Activated T-cell treated with anti-CD3 and anti-CD28 coated beads, Interleukin-2, amount 50 U/mL, for 4 hours (primary cell): ENCODE measurements around the gene NPTXR. TPM values are rescaled to one million over a fixed set of nuclear protein-coding genes. Genes with fewer than 3 reads are reported as not detected.
"Not testable (repeated sequence)": the region's sequence is repeated elsewhere in the genome, so short reads cannot be mapped to it uniquely, and the experiment has no call there.

ENCODE experiments used
- ATAC-seq, 2 donors: fragments of 200-7000 bp; cut with Tn5 transposase; one replicate each; pipeline ENCODE4 v1.10.0; 2021
- DNase-seq: peaks from one replicate; pipeline ENCODE4 v3.0.0-alpha.2; 2020
- H3K27me3 Mint-ChIP-seq: one replicate; pipeline ENCODE4 v1.8.0; 2021; ENCODE audit warnings: low read depth, mixed read lengths
- H3K36me3 Mint-ChIP-seq: one replicate; pipeline ENCODE4 v1.8.0; 2022; ENCODE audit warnings: mixed read lengths; ENCODE audit not compliant: insufficient read depth
- H3K4me1 Mint-ChIP-seq: one replicate; pipeline ENCODE4 v1.8.0; 2021; ENCODE audit warnings: low read depth, mixed read lengths
- H3K4me3 Mint-ChIP-seq: one replicate; pipeline ENCODE4 v1.8.0; 2021; ENCODE audit warnings: mild to moderate bottlenecking, moderate library complexity, mixed read lengths
- H3K9me3 Mint-ChIP-seq: one replicate; pipeline ENCODE4 v1.8.0; 2021; ENCODE audit warnings: mixed read lengths
- total RNA-seq, 3 donors: library from RNA; stranded (reverse); gene quantifications; one replicate each; pipeline ENCODE4 v1.2.1, GENCODE V29; 2021

NPTXR gene
- total RNA-seq, 3 donors from 2014 or later: 2.0 to 2.5 (median 2.2) TPM

DNA sequence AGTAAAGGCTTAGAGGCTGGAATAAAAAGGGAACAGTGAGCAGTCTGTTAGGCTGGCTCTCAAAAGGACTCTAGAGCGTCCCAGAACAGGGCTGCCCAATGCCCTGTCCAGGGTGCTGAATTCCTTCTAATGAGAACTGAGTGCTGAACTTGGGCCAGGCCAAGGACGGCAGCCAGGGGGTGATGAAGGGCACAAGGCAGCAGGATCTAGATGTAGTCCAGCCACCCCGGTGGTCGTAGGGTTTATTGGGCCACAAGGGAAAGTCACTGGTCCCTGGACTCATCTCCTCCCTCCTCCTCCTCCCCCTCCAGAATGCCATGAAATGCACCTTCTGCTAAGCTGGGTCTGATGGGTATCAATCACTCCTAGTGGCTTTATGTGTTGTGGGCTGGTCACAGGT lies 19.2 kb downstream of the NPTXR start:
- no peak overlapping the region for H3K4me3 Mint-ChIP-seq
- H3K27me3 Mint-ChIP-seq: no peaks in the 10 kb centered on the region
- ATAC-seq: peak; percentile 43 to 61
- DNase-seq: no peak
- H3K4me1 Mint-ChIP-seq: no peaks in the 10 kb centered on the region
- H3K9me3 Mint-ChIP-seq: no peaks in the 10 kb centered on the region
- no peaks in the 10 kb centered on the region for H3K36me3 Mint-ChIP-seq

DNA sequence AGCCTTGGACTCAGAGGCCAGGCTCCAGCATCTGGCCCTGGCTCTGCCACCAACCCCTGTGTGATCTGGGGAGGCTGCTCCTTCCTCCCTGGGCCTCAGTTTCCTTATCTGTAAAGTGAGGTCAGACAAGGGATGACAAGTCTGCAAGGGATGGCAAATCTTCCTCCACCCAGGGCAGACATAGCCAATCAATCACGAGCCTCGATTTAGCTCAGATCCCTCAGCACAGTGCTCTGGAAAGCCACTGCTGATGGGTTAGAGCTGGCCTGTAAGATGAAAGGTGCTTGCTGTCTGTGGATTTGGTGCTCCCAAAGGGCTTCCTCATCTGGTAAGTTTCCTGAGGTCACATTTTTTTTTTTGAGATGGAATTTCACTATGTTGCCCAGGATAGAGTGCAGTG lies 20.2 kb downstream of the NPTXR start:
- Mint-ChIP-seq H3K27me3 (no peaks in the 10 kb centered on the region), H3K4me1 (no peaks in the 10 kb centered on the region), H3K9me3 (no peaks in the 10 kb centered on the region), H3K36me3 (no peaks in the 10 kb centered on the region), H3K4me3 (no peak overlapping the region)
- ATAC-seq (no peak), DNase-seq (no peak)

DNA sequence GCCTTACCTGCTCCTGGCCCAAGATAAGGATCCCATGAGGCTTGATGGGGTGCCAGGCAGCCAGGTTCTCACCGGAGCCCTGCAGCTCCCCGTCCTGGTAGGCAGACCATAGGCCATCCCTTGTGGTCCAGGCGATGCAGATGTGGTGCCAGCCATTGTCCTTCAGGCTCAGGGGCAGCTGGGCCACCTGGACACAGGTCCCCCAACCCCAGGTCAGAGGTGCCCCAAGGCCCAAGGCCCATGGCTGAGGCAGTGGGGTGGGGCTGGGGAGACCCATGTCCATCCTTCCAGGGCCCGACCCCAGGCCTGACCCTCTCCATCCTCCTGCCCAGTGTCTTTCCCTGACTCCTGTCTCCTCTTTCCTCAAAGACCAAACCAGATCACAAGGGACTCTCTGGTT lies 20.8 kb downstream of the NPTXR start:
- no peaks in the 10 kb centered on the region for H3K36me3 Mint-ChIP-seq
- ATAC-seq: no peak
- no peak overlapping the region for H3K4me3 Mint-ChIP-seq
- H3K9me3 Mint-ChIP-seq: no peaks in the 10 kb centered on the region
- H3K27me3 Mint-ChIP-seq: no peaks in the 10 kb centered on the region
- no peak for DNase-seq
- no peaks in the 10 kb centered on the region for H3K4me1 Mint-ChIP-seq

DNA sequence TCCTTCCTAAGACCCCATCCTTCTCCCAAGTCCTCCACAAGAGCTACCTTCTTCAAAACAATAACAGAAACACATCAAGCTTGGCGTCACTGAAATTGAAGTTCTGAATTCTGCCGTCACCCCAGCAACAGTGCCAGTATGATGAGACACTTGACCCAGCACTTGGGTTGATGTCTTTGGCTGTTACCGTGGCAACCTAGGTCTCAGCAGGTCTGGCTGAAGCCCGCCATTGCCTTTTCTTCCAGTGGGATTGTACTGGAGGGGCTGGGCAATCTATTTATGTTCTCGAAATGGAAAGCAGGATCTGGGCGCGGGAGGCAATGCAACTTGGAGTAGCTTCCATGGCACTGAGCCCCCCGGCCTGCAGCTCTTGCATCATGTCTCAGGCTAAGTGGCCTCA lies 23.8 kb downstream of the NPTXR start:
- Mint-ChIP-seq H3K4me3 (no peak overlapping the region), H3K27me3 (peaks cover 2% of the 10 kb centered on the region), H3K4me1 (no peaks in the 10 kb centered on the region), H3K36me3 (no peaks in the 10 kb centered on the region), H3K9me3 (no peaks in the 10 kb centered on the region)
- DNase-seq (no peak), ATAC-seq (no peak)

DNA sequence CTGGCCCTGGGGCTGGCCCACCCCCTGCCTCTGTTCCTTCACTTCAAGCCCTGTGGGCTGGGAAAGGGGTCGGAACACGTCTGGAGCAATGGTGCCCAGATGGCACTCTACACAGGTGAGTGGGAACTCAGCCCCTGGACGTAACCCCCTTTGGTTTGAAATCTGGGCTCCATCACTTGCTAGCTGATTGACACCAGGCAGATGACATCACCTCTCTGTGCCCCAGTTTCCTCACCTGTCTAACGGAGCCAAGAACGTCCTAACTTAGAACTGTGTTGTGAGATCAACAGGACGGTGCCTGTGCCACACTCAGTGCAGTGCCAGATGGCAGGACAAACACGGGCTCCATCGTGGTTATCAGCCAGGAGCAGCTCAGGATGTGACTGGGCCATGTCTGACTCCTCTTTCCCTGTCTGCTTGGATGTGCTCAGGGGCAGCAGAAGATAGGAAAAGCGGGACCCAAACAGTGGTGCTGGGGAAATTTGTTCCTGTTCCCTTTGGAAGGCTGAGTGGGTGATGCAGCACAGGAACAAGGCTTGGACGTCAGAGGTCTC lies 24.4 kb downstream of the NPTXR start:
- Mint-ChIP-seq H3K4me3 (no peak overlapping the region), H3K36me3 (no peaks in the 10 kb centered on the region), H3K27me3 (peaks cover 2% of the 10 kb centered on the region), H3K4me1 (no peaks in the 10 kb centered on the region), H3K9me3 (no peaks in the 10 kb centered on the region)
- DNase-seq (no peak), ATAC-seq (no peak)

DNA sequence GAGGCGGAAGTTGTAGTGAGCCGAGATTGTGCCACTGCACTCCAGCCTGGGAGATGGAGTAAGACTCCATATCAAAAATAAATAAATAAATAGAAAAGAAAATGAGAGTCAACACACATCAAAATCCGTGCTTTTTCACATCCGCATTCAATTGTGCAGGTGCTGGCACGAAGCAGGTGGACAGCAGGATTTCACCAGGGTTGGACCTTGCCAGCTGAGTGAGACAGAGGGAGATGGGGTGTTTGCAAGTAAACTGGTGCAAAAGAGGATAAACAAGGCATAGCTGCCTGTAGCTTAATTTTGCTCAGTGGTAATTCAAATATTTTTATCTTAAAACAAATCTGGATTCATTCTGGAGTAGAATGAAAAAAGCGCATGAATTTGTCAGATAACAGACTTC lies 26.6 kb downstream of the NPTXR start:
- H3K36me3 Mint-ChIP-seq: no peaks in the 10 kb centered on the region
- H3K4me1 Mint-ChIP-seq: no peaks in the 10 kb centered on the region
- H3K9me3 Mint-ChIP-seq: no peaks in the 10 kb centered on the region
- H3K27me3 Mint-ChIP-seq: peaks cover 6% of the 10 kb centered on the region
- no peak for ATAC-seq
- H3K4me3 Mint-ChIP-seq: no peak overlapping the region
- no peak for DNase-seq

DNA sequence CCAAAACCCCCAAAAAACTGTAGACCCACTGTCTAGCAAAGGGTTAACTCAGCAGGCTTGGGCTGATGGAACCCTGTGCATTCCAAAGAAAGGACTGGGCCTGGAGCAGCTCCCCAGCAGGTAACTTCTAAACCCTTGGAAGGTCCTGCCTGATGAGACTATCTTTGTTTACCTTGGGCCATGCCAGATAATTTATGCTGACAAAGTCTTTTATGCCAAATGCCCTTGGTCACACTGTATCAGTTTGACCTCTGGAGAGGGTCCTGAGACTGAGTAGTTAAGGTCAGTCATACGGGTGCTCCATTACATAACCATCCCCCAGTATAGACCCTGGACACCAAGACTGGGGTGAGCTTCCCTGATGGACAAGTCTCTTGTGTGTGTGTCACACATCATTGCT lies 28.0 kb downstream of the NPTXR start:
- ATAC-seq (no peak), DNase-seq (no peak)
- H3K4me3 Mint-ChIP-seq: no peak overlapping the region
- H3K27me3 Mint-ChIP-seq: peaks cover 8% of the 10 kb centered on the region
- H3K4me1 Mint-ChIP-seq: no peaks in the 10 kb centered on the region
- H3K9me3 Mint-ChIP-seq: peaks cover 4% of the 10 kb centered on the region
- no peaks in the 10 kb centered on the region for H3K36me3 Mint-ChIP-seq

GRCh38 chr22:38811241-38811640 lies 32.6 kb downstream of the NPTXR start:
- DNase-seq: no peak
- H3K27me3 Mint-ChIP-seq: peaks cover 17% of the 10 kb centered on the region
- H3K4me3 Mint-ChIP-seq: no peak overlapping the region
- H3K9me3 Mint-ChIP-seq: peaks cover 15% of the 10 kb centered on the region
- peaks cover 3% of the 10 kb centered on the region for H3K36me3 Mint-ChIP-seq
- no peak for ATAC-seq
- H3K4me1 Mint-ChIP-seq: no peaks in the 10 kb centered on the region

GRCh38 chr22:38805041-38805593 lies 38.7 kb downstream of the NPTXR start:
- not testable (repeated sequence) for DNase-seq, H3K4me3 Mint-ChIP-seq, H3K9me3 Mint-ChIP-seq, H3K4me1 Mint-ChIP-seq, H3K36me3 Mint-ChIP-seq, ATAC-seq
- peaks cover 10% of the 10 kb centered on the region for H3K27me3 Mint-ChIP-seq

DNA sequence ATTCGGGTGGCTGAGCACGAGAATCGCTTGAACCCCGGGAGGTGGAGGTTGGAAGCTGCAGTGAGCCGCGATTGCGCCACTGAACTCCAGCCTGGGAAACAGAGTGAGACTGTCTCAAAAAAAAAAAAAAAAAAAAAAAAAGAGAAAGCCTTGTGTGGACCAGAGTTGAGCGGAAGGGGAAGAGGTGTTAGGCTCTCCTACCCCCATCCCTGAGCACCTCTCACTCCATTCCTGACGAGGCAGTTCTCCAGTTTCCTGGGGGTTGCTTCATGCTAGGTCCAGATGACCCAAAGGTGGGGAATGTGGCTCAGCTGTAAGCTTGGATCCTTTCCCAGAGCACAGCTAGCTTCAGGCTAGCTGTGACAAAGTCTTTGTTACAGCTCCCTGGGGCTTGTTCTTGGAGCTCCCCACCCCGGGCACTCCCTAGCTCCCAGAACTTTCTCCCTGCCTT lies 41.1 kb downstream of the NPTXR start:
- ATAC-seq (no peak), DNase-seq (no peak)
- no peak overlapping the region for H3K4me3 Mint-ChIP-seq
- H3K4me1 Mint-ChIP-seq: peaks cover 15% of the 10 kb centered on the region
- peaks cover 3% of the 10 kb centered on the region for H3K36me3 Mint-ChIP-seq
- peaks cover 3% of the 10 kb centered on the region for H3K9me3 Mint-ChIP-seq
- H3K27me3 Mint-ChIP-seq: peaks cover 6% of the 10 kb centered on the region

- no peak overlapping the region for H3K4me3 Mint-ChIP-seq
- peaks cover 3% of the 10 kb centered on the region for H3K36me3 Mint-ChIP-seq
- peaks cover 14% of the 10 kb centered on the region for H3K27me3 Mint-ChIP-seq
- peaks cover 3% of the 10 kb centered on the region for H3K9me3 Mint-ChIP-seq
- DNase-seq: no peak
- peaks cover 17% of the 10 kb centered on the region for H3K4me1 Mint-ChIP-seq
- no peak for ATAC-seq
Observed at GRCh38 chr22:38799265-38800002, 44.4 kb downstream of the NPTXR start.

- H3K9me3 Mint-ChIP-seq: peaks cover 3% of the 10 kb centered on the region
Observed at GRCh38 chr22:38798496-38798895, 45.3 kb downstream of the NPTXR start.

DNA sequence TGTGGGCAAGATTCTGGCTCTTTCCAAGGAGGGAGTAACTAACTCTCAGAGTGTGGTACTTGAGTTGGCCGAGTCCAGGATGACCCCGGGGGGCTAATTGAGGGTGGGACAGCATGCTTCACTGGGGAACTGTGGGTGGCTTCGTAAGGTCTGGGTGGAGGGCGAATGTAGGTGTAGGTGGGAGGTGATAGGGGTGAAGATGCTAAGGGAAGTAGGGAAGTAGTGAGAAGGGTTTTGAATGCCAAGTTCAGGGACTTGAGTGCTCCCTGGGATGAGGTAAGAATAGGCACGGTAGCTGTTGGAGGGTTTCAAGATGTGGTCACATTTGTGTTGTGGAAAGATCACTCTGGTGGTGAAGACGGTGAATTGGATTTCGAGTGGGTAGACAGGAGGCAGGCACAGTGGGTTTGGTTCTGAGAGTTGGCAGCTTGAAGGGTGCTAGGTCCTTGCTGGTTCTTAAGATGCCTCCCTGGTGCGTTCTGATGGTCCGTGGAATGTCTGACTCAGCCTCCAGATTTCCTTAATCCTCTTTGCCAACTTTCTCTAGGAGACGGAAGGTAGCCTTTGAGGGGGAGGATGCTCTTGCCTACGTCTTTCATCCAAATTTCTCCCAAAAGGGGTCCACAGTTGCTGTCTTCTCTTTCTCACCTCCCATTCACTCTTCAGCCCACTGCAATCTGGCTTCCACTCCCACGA lies 47.4 kb downstream of the NPTXR start:
- Mint-ChIP-seq H3K9me3 (peaks cover 3% of the 10 kb centered on the region), H3K4me1 (peaks cover 25% of the 10 kb centered on the region), H3K4me3 (no peak overlapping the region), H3K36me3 (peaks cover 3% of the 10 kb centered on the region), H3K27me3 (peaks cover 14% of the 10 kb centered on the region)
- ATAC-seq: no peak
- DNase-seq: no peak

More at GRCh38 chr22:38798496-38798895, 45.3 kb downstream of the NPTXR start:
- DNase-seq (no peak), ATAC-seq (no peak)
- peaks cover 3% of the 10 kb centered on the region for H3K36me3 Mint-ChIP-seq
- H3K27me3 Mint-ChIP-seq: peaks cover 14% of the 10 kb centered on the region
- H3K4me1 Mint-ChIP-seq: peaks cover 19% of the 10 kb centered on the region
- H3K4me3 Mint-ChIP-seq: no peak overlapping the region

- peaks cover 14% of the 10 kb centered on the region for H3K27me3 Mint-ChIP-seq
- no peak for DNase-seq
- peaks cover 3% of the 10 kb centered on the region for H3K36me3 Mint-ChIP-seq
- no peak for ATAC-seq
- peak overlapping the region; percentile 0 for H3K4me3 Mint-ChIP-seq
- peaks cover 25% of the 10 kb centered on the region for H3K4me1 Mint-ChIP-seq
- H3K9me3 Mint-ChIP-seq: peaks cover 3% of the 10 kb centered on the region
Observed at GRCh38 chr22:38795569-38795968, 48.3 kb downstream of the NPTXR start.
